Measurements from ENCODE around the gene PHIP. TPM values are rescaled to one million over a fixed set of nuclear protein-coding genes. Genes with fewer than 3 reads are reported as not detected.

PHIP gene
- total RNA-seq, 5 donors from 2014 or later (not counting 1 experiment from before 2014, with no cell fraction given), result 32.1 to 44.6 (median 33.5) TPM

GRCh38 chr6:79011940-79012339 is 66.1 kb downstream of the PHIP start:
- Histone ChIP-seq H3K36me3 (ENCODE audit: control insufficient read depth in 2 of 2, extremely low read depth in 1 of 2, insufficient read depth in 1 of 2, low read length in 1 of 2) (peaks cover 0 to 23% of the 10 kb centered on the region in 2 donors), H3K4me1 (ENCODE audit: control insufficient read depth in 1 of 2, extremely low read depth in 1 of 2, insufficient read depth in 2 of 2, low read length in 2 of 2) (no peaks in the 10 kb centered on the region)
- H3K27me3 Mint-ChIP-seq, result no peaks in the 10 kb centered on the region

DNA sequence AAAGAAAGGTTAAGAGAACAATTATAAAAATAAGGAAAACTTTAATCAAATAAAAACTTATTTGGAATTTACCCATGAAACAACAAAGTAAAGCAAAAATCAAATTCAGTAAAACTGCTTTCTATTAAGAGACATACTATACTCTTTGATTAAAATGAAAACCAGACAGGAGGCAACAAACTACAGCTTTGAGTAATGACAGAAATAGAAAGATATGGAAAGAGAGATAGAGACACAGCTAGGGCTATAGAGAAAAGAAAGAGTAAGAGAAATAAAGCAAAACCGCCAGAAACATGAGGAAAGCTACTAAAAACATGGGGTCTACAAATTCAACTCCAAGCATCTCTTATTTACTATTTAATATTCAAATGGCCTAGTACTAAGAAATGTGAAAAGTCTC is 67.6 kb downstream of the PHIP start:
- no CpG with 5 or more reads among the region's 1 CpG for WGBS (ENCODE audit: insufficient coverage)
- peaks cover 0 to 15% of the 10 kb centered on the region in 2 donors for H3K36me3 ChIP-seq (ENCODE audit: control insufficient read depth in 2 of 2, extremely low read depth in 1 of 2, insufficient read depth in 1 of 2, low read length in 1 of 2)
- ATAC-seq (replicated peaks in 1 of 4) (no peak), DNase-seq (no peak)
- H3K4me3 ChIP-seq (ENCODE audit: control insufficient read depth in 1 of 2, extremely low read depth in 1 of 2, low read length in 1 of 2), result no peak overlapping the region
- ChIA-PET CTCF (interaction anchor here in 1 of 2 donors (0.6 kb wide), 1 partner anchor 68 kb away, joined by 3 read pairs; the partner anchor contains the start of gene PHIP), POLR2A (no interaction called here)
- no peak overlapping the region for H3K27ac ChIP-seq (ENCODE audit: low read length)
- H3K4me3 Mint-ChIP-seq, result no peak overlapping the region
- no peaks in the 10 kb centered on the region for H3K27me3 Mint-ChIP-seq
- no peaks in the 10 kb centered on the region for H3K9me3 ChIP-seq
- H3K4me1 ChIP-seq (ENCODE audit: control insufficient read depth in 1 of 2, extremely low read depth in 1 of 2, insufficient read depth in 2 of 2, low read length in 2 of 2), result no peaks in the 10 kb centered on the region
- no peaks in the 10 kb centered on the region for H3K9me3 Mint-ChIP-seq
- no peaks in the 10 kb centered on the region for H3K27me3 ChIP-seq (replicated peaks in 1 of 2; ENCODE audit: control insufficient read depth in 2 of 2, extremely low read depth in 1 of 2, insufficient read depth in 2 of 2, low read length in 1 of 2)
- H3K27ac Mint-ChIP-seq, result no peak overlapping the region
- H3K4me1 Mint-ChIP-seq, result peaks cover 0 to 10% (median 6%) of the 10 kb centered on the region in 3 donors
- peaks cover 45% of the 10 kb centered on the region for H3K36me3 Mint-ChIP-seq

More at GRCh38 chr6:79011940-79012339, 66.1 kb downstream of the PHIP start:
- Histone ChIP-seq H3K27ac (ENCODE audit: low read length) (no peak overlapping the region), H3K4me3 (ENCODE audit: control insufficient read depth in 1 of 2, extremely low read depth in 1 of 2, low read length in 1 of 2) (no peak overlapping the region), H3K9me3 (no peaks in the 10 kb centered on the region), H3K27me3 (replicated peaks in 1 of 2; ENCODE audit: control insufficient read depth in 2 of 2, extremely low read depth in 1 of 2, insufficient read depth in 2 of 2, low read length in 1 of 2) (no peaks in the 10 kb centered on the region)
- Mint-ChIP-seq H3K4me1 (peaks cover 4 to 10% (median 4%) of the 10 kb centered on the region in 3 donors), H3K4me3 (no peak overlapping the region), H3K36me3 (peaks cover 58% of the 10 kb centered on the region), H3K27ac (no peak overlapping the region), H3K9me3 (no peaks in the 10 kb centered on the region)
- DNase-seq (no peak), ATAC-seq (replicated peaks in 1 of 4) (no peak)
- POLR2A ChIA-PET, result interaction anchor here in 1 of 2 donors (0.6 kb wide), 1 partner anchor 199 kb away, joined by 5 read pairs; no protein-coding TSS in a partner anchor
- CTCF ChIA-PET, result interaction anchor here in 1 of 2 donors (1.2 kb wide), 1 partner anchor 54 kb away, joined by 3 read pairs; no protein-coding TSS in a partner anchor

DNA sequence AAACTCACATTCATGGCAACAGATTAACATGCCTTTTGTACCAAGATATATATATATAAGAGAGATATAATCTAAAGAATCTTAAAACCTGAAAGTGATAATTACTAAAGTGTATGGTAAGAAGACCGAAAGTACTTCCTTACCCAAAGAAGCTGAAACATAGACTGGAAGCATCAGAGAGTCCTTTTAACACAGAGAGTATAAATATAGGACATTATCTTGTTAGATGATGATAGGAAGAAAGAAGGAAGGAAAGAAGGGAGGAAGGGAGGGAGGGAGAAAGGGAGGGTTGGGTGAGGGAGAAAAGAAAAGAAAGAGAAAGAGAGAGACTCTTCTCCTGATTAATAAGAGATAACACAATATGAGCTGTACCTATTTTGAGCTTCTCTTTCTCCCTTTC is 68.2 kb downstream of the PHIP start:
- no peak overlapping the region for H3K27ac Mint-ChIP-seq
- no peak overlapping the region for H3K4me3 Mint-ChIP-seq
- H3K27me3 Mint-ChIP-seq, result no peaks in the 10 kb centered on the region
- ATAC-seq (replicated peaks in 1 of 4) (no peak), DNase-seq (no peak)
- Histone ChIP-seq H3K9me3 (no peaks in the 10 kb centered on the region), H3K27ac (ENCODE audit: low read length) (no peak overlapping the region), H3K36me3 (ENCODE audit: control insufficient read depth in 2 of 2, extremely low read depth in 1 of 2, insufficient read depth in 1 of 2, low read length in 1 of 2) (peaks cover 0 to 9% of the 10 kb centered on the region in 2 donors), H3K4me3 (ENCODE audit: control insufficient read depth in 1 of 2, extremely low read depth in 1 of 2, low read length in 1 of 2) (no peak overlapping the region), H3K27me3 (replicated peaks in 1 of 2; ENCODE audit: control insufficient read depth in 2 of 2, extremely low read depth in 1 of 2, insufficient read depth in 2 of 2, low read length in 1 of 2) (no peaks in the 10 kb centered on the region), H3K4me1 (ENCODE audit: control insufficient read depth in 1 of 2, extremely low read depth in 1 of 2, insufficient read depth in 2 of 2, low read length in 2 of 2) (no peaks in the 10 kb centered on the region)
- H3K4me1 Mint-ChIP-seq, result peaks cover 0 to 10% (median 6%) of the 10 kb centered on the region in 3 donors
- ChIA-PET POLR2A (no interaction called here), CTCF (interaction anchor here (0.5 to 0.6 kb wide), 2 partner anchors 17 to 20 kb away, joined by 3 to 5 read pairs; no protein-coding TSS in a partner anchor)
- H3K9me3 Mint-ChIP-seq, result no peaks in the 10 kb centered on the region
- H3K36me3 Mint-ChIP-seq, result peaks cover 39% of the 10 kb centered on the region
- no CpG with 5 or more reads among the region's 1 CpG for WGBS (ENCODE audit: insufficient coverage)

- Histone ChIP-seq H3K4me3 (ENCODE audit: control insufficient read depth in 1 of 2, extremely low read depth in 1 of 2, low read length in 1 of 2) (no peak overlapping the region), H3K27me3 (replicated peaks in 1 of 2; ENCODE audit: control insufficient read depth in 2 of 2, extremely low read depth in 1 of 2, insufficient read depth in 2 of 2, low read length in 1 of 2) (no peaks in the 10 kb centered on the region), H3K9me3 (no peaks in the 10 kb centered on the region), H3K27ac (ENCODE audit: low read length) (no peak overlapping the region), H3K36me3 (ENCODE audit: control insufficient read depth in 2 of 2, extremely low read depth in 1 of 2, insufficient read depth in 1 of 2, low read length in 1 of 2) (peaks cover 0 to 38% of the 10 kb centered on the region in 2 donors), H3K4me1 (ENCODE audit: control insufficient read depth in 1 of 2, extremely low read depth in 1 of 2, insufficient read depth in 2 of 2, low read length in 2 of 2) (no peaks in the 10 kb centered on the region)
- Mint-ChIP-seq H3K27me3 (no peaks in the 10 kb centered on the region), H3K4me1 (peaks cover 2 to 6% (median 6%) of the 10 kb centered on the region in 3 donors), H3K9me3 (no peaks in the 10 kb centered on the region), H3K36me3 (peaks cover 51% of the 10 kb centered on the region), H3K27ac (no peak overlapping the region), H3K4me3 (no peak overlapping the region)
- no CpG with 5 or more reads among the region's 1 CpG for WGBS (ENCODE audit: insufficient coverage)
- DNase-seq (no peak), ATAC-seq (replicated peaks in 1 of 4) (no peak)
- ChIA-PET CTCF (no interaction called here), POLR2A (no interaction called here)
Observed at GRCh38 chr6:79005497-79005896, 72.6 kb downstream of the PHIP start.

- CTCF ChIA-PET, result no interaction called here
- peaks cover 0 to 42% of the 10 kb centered on the region in 2 donors for H3K36me3 ChIP-seq (ENCODE audit: control insufficient read depth in 2 of 2, extremely low read depth in 1 of 2, insufficient read depth in 1 of 2, low read length in 1 of 2)
- ATAC-seq (replicated peaks in 1 of 4) (no peak), DNase-seq (no peak)
- WGBS (ENCODE audit: insufficient coverage), result no CpG with 5 or more reads among the region's 1 CpG
- Mint-ChIP-seq H3K4me1 (peaks cover 2 to 6% (median 6%) of the 10 kb centered on the region in 3 donors), H3K36me3 (peaks cover 53% of the 10 kb centered on the region), H3K27ac (peak overlapping the region in 1 of 2 donors; percentile 48), H3K9me3 (no peaks in the 10 kb centered on the region), H3K27me3 (no peaks in the 10 kb centered on the region), H3K4me3 (no peak overlapping the region)
- H3K27me3 ChIP-seq (replicated peaks in 1 of 2; ENCODE audit: control insufficient read depth in 2 of 2, extremely low read depth in 1 of 2, insufficient read depth in 2 of 2, low read length in 1 of 2), result no peaks in the 10 kb centered on the region
- no peak overlapping the region for H3K4me3 ChIP-seq (ENCODE audit: control insufficient read depth in 1 of 2, extremely low read depth in 1 of 2, low read length in 1 of 2)
- no peaks in the 10 kb centered on the region for H3K9me3 ChIP-seq
- H3K27ac ChIP-seq (ENCODE audit: low read length), result no peak overlapping the region
- no peaks in the 10 kb centered on the region for H3K4me1 ChIP-seq (ENCODE audit: control insufficient read depth in 1 of 2, extremely low read depth in 1 of 2, insufficient read depth in 2 of 2, low read length in 2 of 2)
- POLR2A ChIA-PET, result interaction anchor here in 1 of 2 donors (0.6 kb wide), 1 partner anchor 18 kb away, joined by 3 read pairs; no protein-coding TSS in a partner anchor
Observed at GRCh38 chr6:79005024-79005423, 73.0 kb downstream of the PHIP start.

DNA sequence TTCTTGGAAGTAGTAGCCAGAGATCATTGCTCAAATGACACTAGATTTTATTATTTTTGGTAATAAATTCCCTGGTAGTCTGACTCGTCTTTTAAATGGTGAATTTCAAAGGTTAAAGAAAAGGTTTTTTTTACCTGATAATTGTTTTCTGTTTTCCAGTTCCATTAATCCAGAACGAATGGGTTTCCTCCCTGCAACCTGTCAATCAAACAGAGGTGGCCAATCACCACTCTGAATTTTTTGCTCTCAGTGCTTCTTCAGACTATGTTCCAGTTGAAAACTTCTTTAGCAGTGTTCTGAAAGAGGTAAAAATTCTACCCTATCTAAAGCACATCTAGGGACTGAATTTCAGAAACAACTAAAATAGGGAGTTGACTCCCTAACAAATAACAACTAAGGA is 73.8 kb downstream of the PHIP start:
- Histone ChIP-seq H3K36me3 (ENCODE audit: control insufficient read depth in 2 of 2, extremely low read depth in 1 of 2, insufficient read depth in 1 of 2, low read length in 1 of 2) (peaks cover 0 to 46% of the 10 kb centered on the region in 2 donors), H3K4me1 (ENCODE audit: control insufficient read depth in 1 of 2, extremely low read depth in 1 of 2, insufficient read depth in 2 of 2, low read length in 2 of 2) (no peaks in the 10 kb centered on the region), H3K27me3 (replicated peaks in 1 of 2; ENCODE audit: control insufficient read depth in 2 of 2, extremely low read depth in 1 of 2, insufficient read depth in 2 of 2, low read length in 1 of 2) (no peaks in the 10 kb centered on the region), H3K27ac (ENCODE audit: low read length) (no peak overlapping the region), H3K4me3 (ENCODE audit: control insufficient read depth in 1 of 2, extremely low read depth in 1 of 2, low read length in 1 of 2) (no peak overlapping the region), H3K9me3 (no peaks in the 10 kb centered on the region)
- ChIA-PET CTCF (no interaction called here), POLR2A (interaction anchor here in 1 of 2 donors (0.6 kb wide), 1 partner anchor 19 kb away, joined by 3 read pairs; no protein-coding TSS in a partner anchor)
- no peak for DNase-seq
- no CpG with 5 or more reads among the region's 2 CpGs for whole genome bisulfite sequencing (ENCODE audit: insufficient coverage)
- Mint-ChIP-seq H3K9me3 (no peaks in the 10 kb centered on the region), H3K27ac (no peak overlapping the region), H3K4me3 (no peak overlapping the region), H3K36me3 (peaks cover 52% of the 10 kb centered on the region), H3K4me1 (peaks cover 2 to 6% (median 6%) of the 10 kb centered on the region in 3 donors), H3K27me3 (no peaks in the 10 kb centered on the region)
- no peak for ATAC-seq (replicated peaks in 1 of 4)
